GM12891 (cell line): ENCODE data around the gene SLC29A1.

ENCODE experiments used
- PAX5 ChIP-seq: IDR thresholded peaks from 2 replicates; pipeline ENCODE4 v1.6.1; 2011; ENCODE audit warnings: low read length, moderate library complexity, mild to moderate bottlenecking; ENCODE audit not compliant: insufficient read depth, severe bottlenecking
- POLR2A ChIP-seq: IDR thresholded peaks from 2 replicates; pipeline ENCODE4 v1.6.1; 2011; ENCODE audit warnings: low read depth, low read length, control low read depth
- POLR2AphosphoS5 ChIP-seq: IDR thresholded peaks from 2 replicates; pipeline ENCODE4 v1.6.1; 2011; ENCODE audit warnings: low read depth, low read length, control low read depth
- POU2F2 ChIP-seq: IDR thresholded peaks from 2 replicates; pipeline ENCODE4 v1.6.1; 2011; ENCODE audit warnings: low read depth, mild to moderate bottlenecking, control low read depth, low read length, moderate library complexity
- SPI1 ChIP-seq: IDR thresholded peaks from 2 replicates; pipeline ENCODE4 v1.6.1; 2011; ENCODE audit warnings: low read depth, low read length, control low read depth
- TAF1 ChIP-seq: IDR thresholded peaks from 2 replicates; pipeline ENCODE4 v1.6.1; 2011; ENCODE audit warnings: low read depth, low read length, control low read depth

DNA sequence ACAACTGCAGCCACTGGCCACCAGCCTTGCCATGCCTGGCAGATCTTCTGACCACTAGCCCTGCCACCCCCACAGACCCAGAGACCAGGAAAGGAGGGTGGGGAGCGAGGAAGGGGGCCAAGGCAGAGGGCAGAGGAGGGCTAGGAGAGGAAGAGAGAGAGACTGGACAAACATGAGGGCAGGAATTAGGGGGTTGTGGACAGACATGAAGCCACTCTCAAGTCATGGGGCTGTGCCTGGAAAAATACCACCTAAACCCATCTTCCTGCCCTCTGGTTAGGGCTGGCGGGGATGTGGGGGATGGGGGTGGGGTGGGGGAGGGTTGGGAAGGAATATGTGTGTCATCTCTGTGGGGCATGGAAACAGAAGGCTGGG, 1.4 kb upstream of the SLC29A1 start:
- TF ChIP-seq POLR2A (no peak), POLR2AphosphoS5 (no peak), TAF1 (no peak), POU2F2 (no peak), SPI1 (no peak), PAX5 (no peak)
